ENCODE measurements around the gene ADAMTS8.

DNA sequence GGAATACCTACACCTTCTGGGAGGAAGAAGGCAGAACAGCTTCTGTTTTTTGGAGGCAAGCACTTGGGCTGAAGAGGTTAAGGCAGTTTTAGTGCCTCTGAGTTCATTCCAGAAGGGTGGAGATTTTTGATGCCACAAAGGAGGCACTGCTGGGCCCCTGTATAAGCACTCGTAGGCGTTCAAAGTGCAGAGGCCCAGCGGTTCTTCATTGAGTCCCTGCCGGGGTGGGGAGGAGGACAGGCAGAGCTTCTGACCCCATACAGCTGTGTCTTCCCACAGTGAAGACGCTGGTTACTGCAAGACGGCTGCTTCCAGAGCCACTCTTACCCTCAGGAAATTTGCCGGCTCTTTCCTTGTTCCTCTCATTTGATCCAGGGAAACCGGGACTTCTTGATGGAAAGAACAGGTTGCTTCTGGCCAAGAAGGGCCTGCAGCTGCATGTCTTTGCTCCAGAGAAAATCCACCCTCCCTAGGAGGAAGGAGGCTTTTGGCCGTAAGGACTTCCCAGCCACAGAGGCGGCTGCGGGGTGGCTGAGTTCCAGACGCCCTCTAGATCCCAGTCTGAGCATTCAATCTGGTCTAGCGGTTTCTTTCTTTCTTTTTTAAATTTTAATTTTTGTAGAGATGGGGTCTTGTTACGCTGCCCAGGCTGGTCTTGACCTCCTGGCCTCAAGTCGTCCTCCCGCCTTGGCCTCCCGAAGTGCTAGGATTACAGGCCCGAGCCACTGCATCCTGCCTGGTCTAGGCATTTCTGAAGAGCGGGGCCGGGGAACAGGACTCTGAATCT, 29.4 kb upstream of the ADAMTS8 start:
- TF ChIP-seq ZNF274 (IDR thresholded peaks at IDR 0.05; ENCODE audit: low read depth, low read length) (no peak), YY1 (IDR thresholded peaks at IDR 0.05; ENCODE audit: insufficient read depth, insufficient read length) (no peak)
